ENCODE results near the gene RSU1.

- no peak for TF ChIP-seq CTCF (IDR thresholded peaks at IDR 0.05)
- no peak for TF ChIP-seq POLR2A (IDR thresholded peaks at IDR 0.05)
Observed at GRCh38 chr10:16639471-16639870, 177.8 kb downstream of the RSU1 start.
